ENCODE measurements around the gene CLDN18.
A peak's percentile ranks its signal among the peaks of the same experiment; 100 is the strongest.

The CLDN18 gene

GRCh38 chr3:138065949-138066348 lies 56.0 kb downstream of the CLDN18 start:
- DNase-seq: no peak

DNA sequence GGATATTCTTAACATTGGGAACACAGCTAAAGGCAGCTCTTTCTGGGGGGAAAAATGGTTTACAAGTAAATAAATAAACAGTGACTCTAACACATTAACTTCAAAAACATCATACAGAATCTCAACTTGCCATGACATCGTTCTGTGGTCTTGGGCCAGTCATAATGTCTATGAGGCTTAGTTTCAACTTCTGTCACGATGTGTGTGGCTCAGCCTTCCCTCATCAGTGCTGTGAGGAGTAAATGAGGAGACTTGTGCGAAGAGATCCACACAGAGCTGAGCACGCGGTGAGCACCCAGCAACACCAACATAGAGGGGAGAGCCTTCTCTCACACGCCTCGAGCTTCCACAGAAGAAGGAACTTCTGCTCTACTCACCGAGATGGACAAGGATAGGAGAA lies 56.4 kb downstream of the CLDN18 start:
- no peak for DNase-seq

- no peak for DNase-seq
Measured at GRCh38 chr3:138066972-138067371, 57.0 kb downstream of the CLDN18 start.

DNA sequence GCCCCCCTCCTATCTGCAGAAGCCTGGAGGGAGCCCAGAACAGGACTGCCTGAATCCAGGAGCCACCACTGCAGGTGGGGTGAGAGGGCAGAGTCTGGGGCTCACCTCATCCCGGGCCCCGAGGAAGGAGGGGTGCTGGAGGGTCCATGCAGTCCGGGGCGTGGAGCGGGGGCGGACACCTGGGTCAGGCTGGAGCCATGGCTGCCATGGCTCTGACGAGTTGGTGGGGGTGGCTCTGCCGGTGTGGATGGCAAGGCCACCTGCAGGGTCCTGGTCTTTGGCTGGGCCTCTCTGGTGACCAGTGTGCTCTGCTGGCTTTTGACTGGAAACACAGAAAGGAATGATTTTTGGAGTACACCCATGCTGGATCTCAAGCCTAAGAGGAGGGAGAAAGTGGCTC lies 58.1 kb downstream of the CLDN18 start:
- DNase-seq: no peak

GRCh38 chr3:138068579-138069174 lies 58.7 kb downstream of the CLDN18 start:
- DNase-seq: peak; percentile 64 to 67

DNA sequence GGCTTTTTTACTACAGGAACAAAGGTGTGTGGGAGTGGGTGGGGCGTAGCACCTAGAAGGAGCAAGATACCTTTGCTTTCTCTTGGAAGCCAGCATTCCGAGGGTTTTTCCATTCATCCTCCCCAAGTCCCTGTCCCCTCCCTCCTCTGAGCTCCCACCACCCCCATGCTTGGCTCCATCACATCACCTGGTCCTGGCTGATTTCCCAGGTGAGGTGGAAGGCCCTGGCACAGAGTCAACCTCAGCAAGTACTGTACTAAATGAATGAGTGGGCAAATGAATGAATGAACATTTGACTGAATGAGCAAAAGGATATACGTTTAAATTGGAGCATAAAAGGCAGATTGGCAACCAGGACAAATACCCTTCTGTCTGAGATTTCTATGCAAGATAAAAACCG lies 60.0 kb downstream of the CLDN18 start:
- no peak for DNase-seq

DNA sequence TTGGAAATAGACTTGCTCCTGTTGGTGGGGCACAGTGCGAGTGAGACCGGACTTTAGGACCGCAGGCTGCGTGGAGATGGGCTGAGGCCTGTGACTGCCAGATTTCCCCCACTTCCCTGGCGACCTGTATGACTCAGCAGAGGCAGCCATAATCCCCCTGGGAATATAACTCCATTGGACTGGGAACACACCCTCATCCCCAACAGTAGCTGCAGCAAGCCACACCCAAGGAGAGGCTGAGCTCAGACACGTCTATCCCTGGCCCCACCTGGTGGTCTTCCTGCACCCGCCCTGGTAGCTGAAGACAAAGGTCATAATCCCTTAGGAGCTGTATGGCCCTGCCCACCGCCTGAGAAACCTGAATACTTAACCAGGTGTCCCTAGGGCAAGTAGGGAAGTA lies 62.8 kb downstream of the CLDN18 start:
- no peak for DNase-seq

- no peak for DNase-seq
Measured at GRCh38 chr3:138078096-138078495, 68.1 kb downstream of the CLDN18 start.

- DNase-seq: peak in 1 of 2 donors; percentile 42
Measured at GRCh38 chr3:138078901-138079344, 69.0 kb downstream of the CLDN18 start.

- DNase-seq: no peak
Measured at GRCh38 chr3:138079901-138080300, 69.9 kb downstream of the CLDN18 start.

- DNase-seq: no peak
Measured at GRCh38 chr3:138081371-138082084, 71.6 kb downstream of the CLDN18 start.

DNA sequence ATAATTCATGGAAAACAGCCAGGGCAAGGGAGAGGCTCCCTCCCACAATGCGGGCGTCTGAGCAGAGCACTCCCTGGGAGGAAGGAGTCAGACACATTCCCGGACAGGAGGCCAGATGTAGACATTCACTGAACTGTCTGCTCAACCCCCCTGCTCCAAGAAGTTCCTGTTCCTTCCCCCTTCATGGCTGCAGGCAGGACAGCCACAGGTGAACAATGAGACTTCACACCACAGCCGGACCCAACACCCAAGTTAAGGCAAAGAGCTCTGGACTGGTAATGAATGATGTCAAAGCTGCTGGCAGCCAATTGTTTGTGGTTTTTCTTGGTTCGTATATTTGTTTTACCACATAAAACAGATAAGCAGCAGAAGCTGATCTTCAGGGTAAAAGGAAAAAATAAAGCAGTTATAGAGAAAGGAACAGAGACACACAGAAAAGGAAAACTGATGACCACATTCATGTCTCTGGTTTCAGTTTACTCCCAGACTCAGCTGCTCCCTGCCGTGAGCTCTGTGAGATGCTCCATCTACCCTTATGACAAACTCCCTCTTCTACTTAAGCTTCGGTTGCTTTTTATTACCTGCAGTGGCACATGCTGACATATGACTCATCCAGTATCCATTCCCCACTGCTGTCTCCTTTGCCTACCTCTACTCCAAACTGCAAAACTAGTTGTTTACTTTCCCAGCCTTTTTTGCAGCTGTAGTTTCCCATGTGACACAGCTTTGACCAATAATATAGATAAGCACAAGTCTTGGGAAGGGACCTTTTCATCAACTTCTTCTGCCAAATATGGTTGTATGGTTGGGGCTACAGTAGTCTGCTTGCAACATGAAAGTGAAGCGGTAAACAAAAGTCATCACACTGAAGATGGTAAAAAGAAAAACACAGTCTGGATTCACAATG lies 72.4 kb downstream of the CLDN18 start:
- no peak for DNase-seq

- no peak for DNase-seq
Measured at GRCh38 chr3:138082992-138083386, 73.0 kb downstream of the CLDN18 start.

Measured in CD4-positive, alpha-beta T cell treated with Interleukin-1 beta for 1 hour (primary cell).